ENCODE results near the gene CREB3L4.
A peak's percentile ranks its signal among the peaks of the same experiment; 100 is the strongest.
"Not testable (repeated sequence)": the region's sequence is repeated elsewhere in the genome, so short reads cannot be mapped to it uniquely, and the experiment has no call there.

Gene CREB3L4

DNA sequence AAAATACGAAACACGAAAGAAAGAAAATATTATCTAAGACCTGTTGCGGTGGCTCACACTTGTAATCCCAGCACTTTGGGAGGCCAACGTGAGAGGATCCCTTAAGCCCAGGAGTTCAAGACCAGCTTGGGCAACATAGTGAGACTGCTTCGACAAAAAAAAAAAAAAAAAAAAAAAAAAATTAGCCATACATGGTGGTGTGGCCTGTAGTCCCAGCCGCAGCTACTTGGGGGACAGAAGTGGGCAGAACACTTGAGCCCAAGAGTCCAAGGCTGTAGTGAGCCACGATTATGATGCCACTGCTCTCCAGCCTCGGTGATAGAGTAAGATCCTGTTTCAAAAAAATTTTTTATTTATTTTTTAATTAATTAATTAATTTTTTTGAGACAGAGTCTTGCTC lies 19.9 kb downstream of the CREB3L4 start:
- no peak overlapping the region for H3K4me3 ChIP-seq (ENCODE audit: low read depth, low read length)
- TF ChIP-seq CTCF (IDR thresholded peaks at IDR 0.05; ENCODE audit: borderline replicate concordance, insufficient read depth, low read depth, low read length), result no peak

DNA sequence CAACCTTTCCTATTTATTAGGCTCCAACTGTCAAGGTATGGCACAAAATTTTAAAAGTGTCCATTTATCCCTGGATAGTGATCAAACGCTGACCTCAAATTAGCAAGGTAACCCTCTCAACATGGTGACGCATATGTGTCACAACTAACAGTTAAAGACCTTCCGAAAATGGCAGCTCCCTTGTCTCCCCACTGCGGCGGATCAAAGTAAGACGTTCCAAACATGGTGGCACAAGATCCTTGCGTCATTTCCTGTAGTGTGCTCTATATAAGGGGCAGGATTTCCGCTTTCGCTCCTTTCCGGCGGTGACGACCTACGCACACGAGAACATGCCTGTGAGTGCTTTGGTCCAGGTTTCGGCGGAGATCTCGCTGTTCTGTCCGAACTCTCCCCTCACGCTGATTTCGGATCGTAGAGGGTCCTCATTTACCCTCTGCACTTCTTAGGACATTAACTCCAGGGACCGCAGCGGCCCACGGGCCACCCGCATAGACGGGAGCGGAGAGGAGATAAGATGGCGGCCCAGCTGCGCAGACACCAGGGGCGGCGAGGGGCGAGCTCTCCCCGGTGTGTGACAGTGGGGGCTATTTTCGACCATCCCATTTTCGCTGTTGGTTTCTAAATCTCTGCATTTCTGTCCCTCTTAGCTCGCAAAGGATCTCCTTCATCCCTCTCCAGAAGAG lies 22.9 kb downstream of the CREB3L4 start, which contains the start of gene RPS27:
RPS27 (plus strand) TSS at position 295 of the 683 bp plus-strand sequence; CDS start at position 330, 35 bp downstream.
- peak within 1 kb of the TSS; percentile 85 for H3K4me3 ChIP-seq (ENCODE audit: low read depth, low read length)
- TF ChIP-seq CTCF (IDR thresholded peaks at IDR 0.05; ENCODE audit: borderline replicate concordance, insufficient read depth, low read depth, low read length), result no peak

DNA sequence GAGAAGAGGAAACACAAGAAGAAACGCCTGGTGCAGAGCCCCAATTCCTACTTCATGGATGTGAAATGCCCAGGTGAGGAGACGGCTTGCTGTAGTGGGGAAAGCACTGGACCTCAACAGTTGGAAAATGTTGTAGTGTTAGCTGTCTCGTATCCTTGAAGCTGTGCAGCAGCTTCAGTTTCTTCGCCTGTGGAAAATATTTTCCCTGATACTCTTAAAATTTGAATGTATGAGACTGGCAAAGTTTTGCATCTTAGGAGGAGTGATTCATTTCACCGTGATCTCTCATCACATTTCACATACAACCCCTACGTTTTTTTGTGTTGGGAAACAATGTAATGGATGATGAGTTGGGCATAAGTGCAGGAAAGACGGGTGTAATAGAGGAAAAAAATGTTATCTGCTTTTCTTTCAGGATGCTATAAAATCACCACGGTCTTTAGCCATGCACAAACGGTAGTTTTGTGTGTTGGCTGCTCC lies 23.5 kb downstream of the CREB3L4 start:
- peak overlapping the region; percentile 85 for H3K4me3 ChIP-seq (ENCODE audit: low read depth, low read length)
- TF ChIP-seq CTCF (IDR thresholded peaks at IDR 0.05; ENCODE audit: borderline replicate concordance, insufficient read depth, low read depth, low read length), result no peak

- TF ChIP-seq CTCF (IDR thresholded peaks at IDR 0.05; ENCODE audit: borderline replicate concordance, insufficient read depth, low read depth, low read length), result no peak
- H3K4me3 ChIP-seq (ENCODE audit: low read depth, low read length), result peak overlapping the region; percentile 85
Observed at GRCh38 chr1:153991806-153992205, 24.1 kb downstream of the CREB3L4 start.

DNA sequence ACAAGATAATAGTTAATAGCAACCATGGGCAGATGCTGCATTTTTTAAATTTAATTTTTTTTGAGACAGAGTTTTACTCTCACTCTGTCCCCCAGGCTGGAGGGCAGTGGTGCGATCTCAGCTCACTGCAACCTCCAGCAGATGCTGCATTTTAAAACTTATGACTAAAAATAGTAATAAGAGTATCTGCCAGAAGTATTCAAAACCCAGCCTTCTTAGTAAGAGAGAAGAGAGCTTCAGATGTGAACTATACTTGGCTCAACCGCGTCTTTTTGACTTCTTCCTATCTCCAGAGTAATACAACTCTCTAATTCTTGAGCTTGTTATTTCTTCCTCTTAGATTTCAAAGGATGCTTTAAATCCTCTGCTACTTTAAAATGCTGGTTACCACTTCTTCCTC lies 27.5 kb downstream of the CREB3L4 start:
- no peak overlapping the region for H3K4me3 ChIP-seq (ENCODE audit: low read depth, low read length)
- no peak for TF ChIP-seq CTCF (IDR thresholded peaks at IDR 0.05; ENCODE audit: borderline replicate concordance, insufficient read depth, low read depth, low read length)

- TF ChIP-seq CTCF (IDR thresholded peaks at IDR 0.05; ENCODE audit: borderline replicate concordance, insufficient read depth, low read depth, low read length), result no peak
- no peak overlapping the region for H3K4me3 ChIP-seq (ENCODE audit: low read depth, low read length)
Observed at GRCh38 chr1:153995640-153996039, 27.9 kb downstream of the CREB3L4 start.

- not testable (repeated sequence) for H3K4me3 ChIP-seq (ENCODE audit: low read depth, low read length)
Observed at GRCh38 chr1:153996882-153997281, 29.2 kb downstream of the CREB3L4 start.
